GM12801 (cell line): ENCODE measurements around the gene PCBD2.

Source experiments
- TF ChIP-seq, protein P1 (sequence below): IDR thresholded peaks from one replicate; pipeline ENCODE4 v1.5.1; 2011; ENCODE audit warnings: control low read depth; ENCODE audit not compliant: insufficient read length; ENCODE audit errors: extremely low read depth

Gene PCBD2

GRCh38 chr5:135012033-135012588 lies 107.2 kb downstream of the PCBD2 start:
- TF ChIP-seq, protein P1, sequence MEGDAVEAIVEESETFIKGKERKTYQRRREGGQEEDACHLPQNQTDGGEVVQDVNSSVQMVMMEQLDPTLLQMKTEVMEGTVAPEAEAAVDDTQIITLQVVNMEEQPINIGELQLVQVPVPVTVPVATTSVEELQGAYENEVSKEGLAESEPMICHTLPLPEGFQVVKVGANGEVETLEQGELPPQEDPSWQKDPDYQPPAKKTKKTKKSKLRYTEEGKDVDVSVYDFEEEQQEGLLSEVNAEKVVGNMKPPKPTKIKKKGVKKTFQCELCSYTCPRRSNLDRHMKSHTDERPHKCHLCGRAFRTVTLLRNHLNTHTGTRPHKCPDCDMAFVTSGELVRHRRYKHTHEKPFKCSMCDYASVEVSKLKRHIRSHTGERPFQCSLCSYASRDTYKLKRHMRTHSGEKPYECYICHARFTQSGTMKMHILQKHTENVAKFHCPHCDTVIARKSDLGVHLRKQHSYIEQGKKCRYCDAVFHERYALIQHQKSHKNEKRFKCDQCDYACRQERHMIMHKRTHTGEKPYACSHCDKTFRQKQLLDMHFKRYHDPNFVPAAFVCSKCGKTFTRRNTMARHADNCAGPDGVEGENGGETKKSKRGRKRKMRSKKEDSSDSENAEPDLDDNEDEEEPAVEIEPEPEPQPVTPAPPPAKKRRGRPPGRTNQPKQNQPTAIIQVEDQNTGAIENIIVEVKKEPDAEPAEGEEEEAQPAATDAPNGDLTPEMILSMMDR = no peak
